HG02885 (cell line): Measurements from ENCODE around the gene ASNSD1.
"Not testable (repeated sequence)": the region's sequence is repeated elsewhere in the genome, so short reads cannot be mapped to it uniquely, and the experiment has no call there.

Experiments used
- ATAC-seq: cut with Tn5 transposase; IDR thresholded peaks from one replicate; pipeline ENCODE4 v1.9.1; 2021; ENCODE audit warnings: mild to moderate bottlenecking; ENCODE audit not compliant: unreplicated experiment, poor library complexity

Gene ASNSD1

GRCh38 chr2:189641590-189641989, 19.7 kb upstream of the ASNSD1 start:
- ATAC-seq: no peak

DNA sequence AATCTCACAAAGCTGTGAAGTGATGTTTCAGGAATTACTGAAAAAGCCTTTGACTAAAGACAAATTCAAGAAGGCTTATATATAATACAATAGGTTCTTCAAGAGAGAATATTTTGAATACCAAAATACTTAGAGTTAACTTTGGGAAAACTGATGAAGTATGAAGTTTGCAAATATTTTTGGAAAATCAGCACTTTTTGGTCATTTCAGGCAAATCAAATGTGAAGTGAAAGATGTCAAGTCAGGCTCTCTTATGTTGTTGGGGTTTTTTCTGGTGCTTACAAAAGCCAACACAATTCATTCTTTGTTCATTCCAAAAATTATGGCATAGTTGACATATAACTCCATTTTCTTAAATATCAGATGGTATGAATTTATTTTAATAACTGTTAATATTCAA, 14.7 kb upstream of the ASNSD1 start:
- ATAC-seq: no peak

DNA sequence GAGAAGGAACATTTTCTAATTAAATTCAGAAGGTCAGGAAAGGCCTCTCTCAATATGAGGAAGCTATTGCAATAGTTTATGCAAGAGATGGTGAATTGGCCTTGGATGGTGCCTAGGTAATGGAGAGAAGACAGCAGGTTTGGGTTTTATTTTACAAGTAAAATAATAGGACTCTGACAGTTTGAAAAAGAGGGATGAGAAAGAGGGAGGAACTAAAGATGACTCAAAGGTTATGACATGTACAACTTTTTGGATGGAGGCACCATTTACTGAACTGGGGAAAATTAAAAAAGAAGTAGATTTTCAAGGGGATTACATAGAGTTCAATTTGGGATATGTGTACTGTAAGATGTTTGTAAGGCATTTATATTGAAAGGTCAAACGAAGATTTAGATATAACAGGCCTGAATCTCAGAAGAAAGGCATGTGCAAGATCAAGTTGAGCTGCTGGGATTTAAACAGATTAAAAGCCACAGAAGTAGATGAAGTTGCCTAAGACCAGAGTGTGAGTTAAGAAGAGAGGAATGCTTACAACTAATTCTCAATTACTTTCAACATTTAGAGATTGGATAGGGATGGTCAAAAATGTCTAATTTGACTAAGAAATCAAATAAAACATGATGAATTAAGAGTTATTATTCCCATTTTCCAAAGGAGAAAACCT, 12.3 kb upstream of the ASNSD1 start:
- no peak for ATAC-seq

DNA sequence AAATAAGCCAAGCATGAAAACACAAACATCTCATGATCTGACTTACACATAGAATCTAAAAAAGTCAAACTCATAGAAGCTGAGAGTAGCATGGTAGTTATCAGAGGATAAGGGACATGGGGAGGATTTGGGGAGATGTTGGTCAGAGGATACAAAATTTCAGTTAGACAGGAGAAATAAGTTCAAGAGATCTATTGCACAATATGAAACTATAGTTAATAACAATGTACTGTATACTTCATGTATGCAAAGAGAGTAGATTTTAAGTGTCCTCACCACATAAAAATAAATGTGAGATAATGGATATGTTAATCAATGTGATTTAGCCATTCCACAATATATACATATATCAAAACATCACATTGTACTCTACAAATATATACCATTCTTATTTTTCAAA, 10.0 kb upstream of the ASNSD1 start:
- no peak for ATAC-seq

GRCh38 chr2:189653464-189653863, 7.8 kb upstream of the ASNSD1 start:
- not testable (repeated sequence) for ATAC-seq

DNA sequence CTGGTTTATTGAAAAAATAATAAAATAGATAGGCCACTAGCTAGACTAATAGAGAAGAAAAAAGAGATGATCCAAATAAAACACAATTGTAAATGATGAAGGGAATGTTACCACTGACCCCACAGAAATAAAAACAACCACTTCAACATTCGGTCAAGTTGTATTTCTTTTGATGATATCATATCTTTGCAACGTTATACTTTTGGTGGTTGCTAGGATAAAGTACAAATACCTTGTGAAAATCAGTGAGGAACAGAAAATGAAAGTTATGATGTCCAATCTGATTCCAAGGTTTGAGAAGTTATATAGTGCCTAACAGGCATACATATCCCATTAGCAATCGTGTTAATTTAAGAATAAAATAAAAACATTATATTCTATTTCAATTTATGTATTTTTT, 6.6 kb upstream of the ASNSD1 start:
- ATAC-seq: no peak

- peak; percentile 58 for ATAC-seq
Observed at GRCh38 chr2:189657867-189658266, 3.4 kb upstream of the ASNSD1 start.

GRCh38 chr2:189658306-189659212, 2.7 kb upstream of the ASNSD1 start:
- ATAC-seq: no peak

DNA sequence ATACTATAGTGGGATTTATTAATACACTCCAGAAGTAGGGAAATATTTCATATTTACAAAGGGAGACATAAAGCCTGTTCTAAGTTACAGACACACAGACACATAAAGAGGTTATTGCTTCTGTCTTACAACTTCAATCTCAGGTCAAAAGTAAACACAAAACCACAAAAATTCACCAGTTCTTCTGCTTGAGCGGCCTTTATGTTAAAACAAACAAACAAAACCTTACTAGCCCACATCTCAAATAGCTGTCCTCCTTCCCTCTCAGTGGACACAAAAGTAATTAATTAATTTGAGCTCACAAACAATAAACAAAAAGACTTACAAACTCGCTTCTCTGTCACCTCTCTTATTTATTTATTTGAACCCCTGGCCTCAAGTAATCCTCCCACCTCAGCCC, 1.5 kb upstream of the ASNSD1 start:
- no peak for ATAC-seq

DNA sequence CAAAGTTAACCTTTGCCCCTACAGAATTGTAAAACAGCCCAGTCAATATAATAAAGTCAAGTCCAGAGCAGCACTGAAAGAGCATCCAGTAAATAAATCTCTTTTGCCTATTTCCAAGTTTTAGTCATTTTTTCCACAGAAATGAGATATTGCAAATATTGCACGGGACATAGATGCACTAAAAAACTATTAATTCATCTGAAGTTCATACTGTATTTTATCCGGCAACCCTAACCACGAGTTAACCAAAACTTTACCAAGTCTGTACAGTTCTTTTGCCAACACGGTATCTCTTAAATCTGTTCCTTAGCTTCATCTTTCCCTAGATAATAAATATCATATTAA, 484 bp upstream of the ASNSD1 start:
- ATAC-seq: no peak

DNA sequence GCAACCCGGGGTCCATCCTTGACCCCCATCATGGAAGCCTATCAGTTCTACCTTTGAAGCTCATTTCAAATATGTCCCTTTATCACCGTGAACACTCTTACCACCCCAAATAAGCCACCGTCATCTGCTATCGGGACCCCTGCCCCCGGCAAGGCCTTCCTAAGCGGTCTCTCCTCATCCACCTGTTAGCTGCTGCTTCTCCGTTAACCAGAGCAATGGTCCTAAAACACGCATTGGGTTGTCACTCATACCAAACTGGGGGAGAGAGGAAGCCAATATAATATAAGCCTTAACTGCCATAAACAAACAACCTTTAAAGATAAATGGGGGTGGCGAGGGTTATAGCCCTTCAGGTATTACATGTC, 680 bp downstream of the ASNSD1 start:
- no peak for ATAC-seq

DNA sequence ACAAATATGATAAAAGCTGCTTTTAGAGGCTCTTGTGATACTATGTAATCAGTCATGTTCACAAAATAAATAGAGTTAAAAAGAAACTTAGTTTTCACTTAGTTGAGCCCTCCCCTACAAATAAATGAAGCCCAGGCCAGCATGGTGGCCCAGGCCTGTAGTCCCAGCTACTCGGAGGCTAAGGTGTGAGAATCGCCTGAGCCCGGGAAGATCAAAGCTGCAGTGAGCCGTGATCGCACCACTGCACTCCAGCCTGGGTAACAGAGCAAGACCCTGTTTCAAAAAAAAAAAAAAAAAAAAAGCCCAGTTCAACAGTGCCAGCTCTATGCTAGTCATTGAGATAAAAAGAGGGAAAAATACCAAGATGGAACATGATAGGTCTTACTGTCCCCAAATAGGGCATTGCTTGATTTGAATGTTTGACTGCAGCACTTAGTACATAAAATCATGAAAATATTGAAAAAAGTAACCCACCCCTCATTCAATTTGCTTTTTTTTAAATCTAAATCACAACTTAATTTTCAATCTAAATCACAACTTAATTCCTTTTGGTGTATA, 1.5 kb downstream of the ASNSD1 start:
- ATAC-seq: no peak

DNA sequence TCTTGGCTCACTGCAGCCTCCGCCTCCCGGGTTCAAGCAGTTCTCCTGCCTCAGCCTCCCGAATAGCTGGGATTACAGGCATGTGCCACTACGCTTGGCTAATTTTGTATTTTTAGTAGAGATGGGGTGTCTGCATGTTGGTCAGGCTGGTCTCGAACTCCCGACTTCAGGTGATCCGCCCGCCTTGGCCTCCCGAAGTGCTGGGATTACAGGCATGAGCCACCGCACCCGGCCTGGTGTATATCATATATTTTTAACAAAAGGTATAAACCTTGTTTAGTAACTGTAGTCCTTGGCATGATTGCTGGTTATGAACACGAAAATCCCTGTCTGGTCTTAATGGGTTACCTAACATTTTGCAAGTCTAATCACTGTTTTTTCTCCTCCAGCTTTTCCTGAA, 2.1 kb downstream of the ASNSD1 start:
- not testable (repeated sequence) for ATAC-seq

DNA sequence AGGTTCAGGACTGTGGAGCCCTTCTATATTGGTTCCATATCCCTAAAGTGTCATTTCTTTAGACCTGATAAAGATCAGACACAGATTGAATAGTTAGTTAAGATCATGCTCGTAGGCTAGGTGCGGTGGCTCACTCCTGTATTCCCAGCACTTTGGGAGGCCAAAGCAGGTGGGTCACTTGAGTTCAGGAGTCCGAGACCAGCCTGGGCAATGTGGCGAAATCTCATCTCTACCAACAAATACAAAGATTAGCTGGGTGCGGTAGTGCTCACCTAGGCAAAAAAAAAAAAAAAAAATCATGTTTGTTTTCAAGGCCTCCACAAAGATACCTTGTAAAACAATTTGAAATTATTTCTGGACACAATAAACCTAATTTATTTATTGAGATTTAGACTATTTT, 8.7 kb downstream of the ASNSD1 start:
- no peak for ATAC-seq

GRCh38 chr2:189673661-189674373, 12.6 kb downstream of the ASNSD1 start:
- no peak for ATAC-seq

- ATAC-seq: peak; percentile 93
Observed at GRCh38 chr2:189674374-189675112, 13.3 kb downstream of the ASNSD1 start, which contains the start of gene ANKAR. Gene ANKAR (plus strand): TSS chr2:189674670. CDS start chr2:189676491, 1,821 bp downstream.

GRCh38 chr2:189676471-189676870, 15.2 kb downstream of the ASNSD1 start:
- ATAC-seq: no peak

GRCh38 chr2:189679226-189679625, 18.0 kb downstream of the ASNSD1 start:
- ATAC-seq: no peak

- no peak for ATAC-seq
Observed at GRCh38 chr2:189681203-189681602, 19.9 kb downstream of the ASNSD1 start.

- no peak for ATAC-seq
Observed at GRCh38 chr2:189681903-189682302, 20.6 kb downstream of the ASNSD1 start.
